Mononuclear cell (primary cell): ENCODE results near the gene MEGF11. TPM values are rescaled to one million over a fixed set of nuclear protein-coding genes. Genes with fewer than 3 reads are reported as not detected.
"Not testable (repeated sequence)": the region's sequence is repeated elsewhere in the genome, so short reads cannot be mapped to it uniquely, and the experiment has no call there.

Experiments used
- H3K27me3 ChIP-seq: 2 replicates; pipeline ENCODE4 v1.6.0; 2011; ENCODE audit warnings: low read length, control low read depth; ENCODE audit not compliant: insufficient read depth
- H3K4me1 ChIP-seq: 2 replicates; pipeline ENCODE4 v1.5.1; 2011; ENCODE audit warnings: mild to moderate bottlenecking, low read length, control low read depth; ENCODE audit not compliant: insufficient read depth
- H3K4me3 ChIP-seq: 2 replicates; pipeline ENCODE4 v1.5.1; 2011; ENCODE audit warnings: mild to moderate bottlenecking, low read length, moderate library complexity
- H3K9me3 ChIP-seq: 2 replicates; pipeline ENCODE4 v1.5.1; 2011; ENCODE audit warnings: low read depth, mild to moderate bottlenecking, control low read depth, low read length
- total RNA-seq: library from RNA; depleted of rRNA; stranded (reverse); fragments of >200 nt; gene quantifications from one replicate; pipeline ENCODE4 v1.2.3, GENCODE V29; 2012

The MEGF11 gene
- total RNA-seq, 1 donor, result not detected

DNA sequence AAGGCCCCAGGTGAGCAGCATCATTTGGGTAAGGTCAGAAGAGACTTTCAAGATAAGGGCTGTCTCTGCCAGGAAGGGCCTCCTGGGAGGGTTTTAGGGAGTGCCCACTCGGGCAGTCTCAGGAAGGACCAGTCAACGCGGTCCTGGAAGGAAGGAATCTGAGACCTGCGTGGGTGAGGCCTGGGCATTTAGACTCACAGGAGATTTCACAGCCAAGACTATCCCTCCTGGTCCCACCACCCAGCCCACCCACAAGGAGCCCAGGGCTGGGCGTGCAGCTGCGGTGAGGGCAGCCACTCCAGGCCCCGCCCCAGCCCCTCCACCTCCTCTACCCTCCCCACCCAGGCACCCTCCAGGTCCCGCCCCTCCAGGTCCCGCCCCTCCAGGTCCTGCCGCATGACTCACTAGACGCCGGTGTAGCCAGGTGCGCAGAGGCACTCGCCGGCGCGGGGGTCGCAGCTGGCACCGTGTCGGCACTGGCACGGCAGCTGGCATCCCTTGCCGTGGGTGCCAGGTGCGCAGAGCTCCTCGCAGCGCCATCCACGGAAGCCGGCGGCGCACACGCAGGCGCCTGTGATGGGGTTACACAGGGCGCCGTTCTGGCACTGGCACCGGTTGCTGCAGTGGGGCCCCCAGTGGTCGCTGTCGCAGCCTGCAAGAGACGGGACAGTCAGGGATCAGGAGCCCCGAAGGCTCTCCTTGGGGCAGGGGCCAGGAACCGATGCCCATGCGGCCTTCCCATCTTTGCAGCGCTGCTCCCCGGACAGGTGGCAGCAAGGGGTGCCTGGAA, 271.5 kb downstream of the MEGF11 start:
- no peaks in the 10 kb centered on the region for H3K4me1 ChIP-seq
- H3K27me3 ChIP-seq, result peaks cover 24% of the 10 kb centered on the region
- no peak overlapping the region for H3K4me3 ChIP-seq
- H3K9me3 ChIP-seq, result no peaks in the 10 kb centered on the region

DNA sequence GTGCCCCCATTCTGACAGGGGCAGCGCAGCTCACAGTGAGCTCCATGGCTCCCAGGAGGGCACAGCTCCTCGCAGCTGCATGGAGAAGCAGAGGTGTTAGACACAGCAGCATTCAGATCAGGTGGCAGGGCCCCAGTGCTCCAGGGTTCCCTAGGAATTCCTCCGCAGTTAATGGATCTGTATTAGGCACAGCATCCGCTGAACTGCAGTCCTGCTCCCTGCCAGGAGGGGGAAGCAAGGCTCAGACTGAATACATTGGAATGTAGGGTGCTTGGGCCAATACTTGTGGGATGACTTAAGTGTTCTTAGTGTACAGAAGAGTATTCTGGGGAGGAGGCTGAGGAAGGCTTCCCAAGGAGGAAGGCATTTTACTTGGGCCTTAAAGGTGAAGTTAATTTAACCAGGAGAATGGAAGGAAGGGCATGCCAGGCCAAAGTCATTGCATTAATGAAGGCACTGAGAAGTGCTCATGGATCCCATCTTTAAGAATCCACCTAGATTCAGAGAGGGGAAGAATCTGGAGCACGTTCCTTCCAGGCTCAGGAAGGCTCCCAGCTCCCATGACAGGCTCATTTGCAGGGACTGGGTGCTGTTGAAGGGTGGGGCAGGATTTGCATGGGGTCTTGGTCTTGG, 272.6 kb downstream of the MEGF11 start:
- H3K4me3 ChIP-seq, result no peak overlapping the region
- no peaks in the 10 kb centered on the region for H3K4me1 ChIP-seq
- H3K27me3 ChIP-seq, result peaks cover 24% of the 10 kb centered on the region
- H3K9me3 ChIP-seq, result no peaks in the 10 kb centered on the region

DNA sequence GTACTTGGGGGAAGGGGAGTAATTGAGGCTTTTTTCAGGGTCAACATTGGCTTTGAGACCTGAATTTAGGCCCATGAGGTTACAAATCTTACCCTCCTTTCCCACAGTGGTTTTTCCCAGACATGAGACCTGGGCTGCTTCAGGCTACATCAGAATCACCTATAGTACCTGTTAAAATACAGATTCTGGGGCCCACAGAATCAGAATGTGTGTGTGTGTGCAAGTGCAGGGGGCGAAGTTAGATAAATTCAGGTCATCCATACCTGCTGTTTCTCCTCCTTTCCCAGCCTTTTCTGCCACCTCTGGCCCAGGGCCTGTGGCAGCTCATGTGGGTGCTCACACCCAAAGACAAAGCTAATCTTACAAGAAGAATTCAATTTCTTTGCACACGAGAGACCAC, 273.7 kb downstream of the MEGF11 start:
- Histone ChIP-seq H3K9me3 (no peaks in the 10 kb centered on the region), H3K27me3 (peaks cover 22% of the 10 kb centered on the region)

DNA sequence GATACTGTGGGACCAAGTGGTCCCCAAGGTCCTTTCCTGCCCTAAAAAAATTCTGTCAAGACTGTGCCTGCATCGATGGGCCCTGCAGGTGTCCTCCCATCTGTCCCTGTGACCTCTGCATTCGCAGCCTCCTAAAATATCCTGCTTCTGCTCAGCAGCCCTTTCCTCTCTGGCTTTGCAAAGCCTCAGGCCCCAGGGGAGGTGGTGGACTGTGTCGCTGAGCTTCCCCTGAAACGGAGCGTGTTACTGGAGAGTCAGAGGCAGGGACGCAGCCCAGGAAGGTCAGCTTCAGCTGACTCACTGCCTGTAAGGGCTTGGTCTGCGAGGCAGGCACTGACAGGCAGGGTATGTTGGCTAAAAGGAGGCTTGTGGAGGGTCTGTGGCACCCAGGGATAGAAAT, 274.2 kb downstream of the MEGF11 start:
- Histone ChIP-seq H3K4me3 (no peak overlapping the region), H3K27me3 (peaks cover 22% of the 10 kb centered on the region), H3K4me1 (no peaks in the 10 kb centered on the region), H3K9me3 (no peaks in the 10 kb centered on the region)

More for the DNA sequence above, 273.7 kb downstream of the MEGF11 start:
- H3K4me3 ChIP-seq, result no peak overlapping the region
- H3K4me1 ChIP-seq, result no peaks in the 10 kb centered on the region

DNA sequence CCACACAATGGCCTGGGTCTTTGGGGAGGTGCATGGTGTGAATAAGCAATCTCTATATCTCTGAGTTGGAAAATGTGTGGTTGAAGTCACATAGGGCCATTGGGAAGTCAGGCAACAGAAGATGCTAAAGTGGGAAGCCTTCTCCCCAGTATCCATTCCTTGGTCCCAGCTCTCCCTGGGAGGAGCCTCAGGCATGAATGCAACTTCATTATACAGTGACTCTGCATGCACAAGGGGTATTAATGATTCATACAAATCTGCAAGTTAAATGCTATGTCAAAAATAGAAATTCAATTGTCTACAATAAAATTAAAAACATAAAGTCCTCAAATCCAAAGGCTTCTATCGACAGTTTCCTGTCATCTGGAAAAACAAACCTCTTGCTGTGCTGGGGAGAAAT, 275.4 kb downstream of the MEGF11 start:
- no peaks in the 10 kb centered on the region for H3K4me1 ChIP-seq
- H3K9me3 ChIP-seq, result no peaks in the 10 kb centered on the region
- H3K4me3 ChIP-seq, result no peak overlapping the region
- H3K27me3 ChIP-seq, result peaks cover 13% of the 10 kb centered on the region

DNA sequence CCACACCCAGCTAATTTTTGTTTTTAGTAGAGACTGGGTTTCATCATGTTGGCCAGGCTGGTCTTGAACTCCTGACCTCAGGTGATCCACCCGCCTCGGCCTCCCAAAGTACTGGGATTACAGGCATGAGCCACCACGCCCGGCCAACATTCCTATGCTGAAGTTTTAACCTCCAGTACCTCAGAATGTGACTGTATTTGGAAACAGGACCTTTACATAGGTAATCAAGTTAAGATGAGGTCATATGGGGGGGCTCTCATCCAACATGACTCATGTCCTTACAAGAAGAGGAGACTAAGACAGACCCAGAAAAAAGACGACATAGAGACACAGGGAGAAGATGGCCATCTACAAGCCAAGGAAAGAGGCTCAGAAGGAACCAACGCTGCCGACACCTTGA, 277.4 kb downstream of the MEGF11 start:
- H3K4me1 ChIP-seq, H3K4me3 ChIP-seq, H3K27me3 ChIP-seq, H3K9me3 ChIP-seq: not testable (repeated sequence)

DNA sequence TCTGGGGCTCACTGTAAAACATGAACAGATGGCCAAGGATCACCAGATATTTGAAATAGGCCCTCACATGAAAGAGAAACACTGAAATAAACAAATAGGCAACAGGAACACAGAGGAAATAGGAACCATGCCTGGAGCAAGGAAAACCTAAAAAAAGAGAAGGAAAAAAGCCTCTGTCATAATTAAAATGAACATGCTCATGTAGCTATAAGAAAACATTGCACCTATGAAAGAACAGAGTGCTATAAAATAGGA, 281.9 kb downstream of the MEGF11 start:
- Histone ChIP-seq H3K27me3 (peaks cover 11% of the 10 kb centered on the region), H3K4me1 (no peaks in the 10 kb centered on the region), H3K9me3 (no peaks in the 10 kb centered on the region), H3K4me3 (no peak overlapping the region)

DNA sequence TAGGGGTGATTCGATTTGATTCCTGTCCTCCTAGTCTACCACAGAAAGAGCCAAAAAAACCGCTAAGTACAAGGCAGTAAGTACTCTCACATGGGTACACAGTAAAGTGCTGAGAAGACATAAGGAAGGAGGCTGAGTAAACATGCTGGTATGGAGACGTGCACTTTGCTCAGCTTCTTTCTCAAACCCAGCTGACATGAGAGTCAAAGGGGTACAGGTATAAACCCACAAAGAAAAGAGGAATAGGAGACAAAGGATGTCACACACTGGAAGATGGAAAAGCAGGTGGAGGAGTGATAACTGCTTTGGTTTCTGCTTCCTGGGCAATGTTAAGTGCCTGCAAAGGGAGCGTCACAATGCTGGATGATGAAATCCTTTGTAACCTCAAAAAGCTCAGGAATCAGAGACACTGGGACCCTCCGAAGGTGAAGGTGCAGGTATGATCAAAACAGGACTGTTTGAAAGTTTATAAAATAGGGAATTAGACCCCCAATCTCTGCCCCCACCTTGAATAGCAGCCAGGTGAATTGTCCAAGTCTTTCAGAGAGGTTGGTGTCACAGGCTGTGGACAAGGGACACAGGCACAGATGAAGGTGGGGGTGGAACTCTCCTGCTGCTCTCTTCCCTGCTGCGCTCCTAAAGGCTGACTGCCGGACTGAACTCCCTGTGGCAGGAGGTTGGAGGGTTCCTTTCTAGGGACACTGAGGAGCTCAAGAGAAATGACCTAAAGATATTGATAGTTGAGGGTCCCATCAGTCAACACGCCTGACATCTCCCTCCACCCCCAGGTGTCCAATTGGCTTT, 282.4 kb downstream of the MEGF11 start:
- H3K9me3 ChIP-seq, result no peaks in the 10 kb centered on the region
- H3K4me3 ChIP-seq, result no peak overlapping the region
- peaks cover 11% of the 10 kb centered on the region for H3K27me3 ChIP-seq
- H3K4me1 ChIP-seq, result no peaks in the 10 kb centered on the region

DNA sequence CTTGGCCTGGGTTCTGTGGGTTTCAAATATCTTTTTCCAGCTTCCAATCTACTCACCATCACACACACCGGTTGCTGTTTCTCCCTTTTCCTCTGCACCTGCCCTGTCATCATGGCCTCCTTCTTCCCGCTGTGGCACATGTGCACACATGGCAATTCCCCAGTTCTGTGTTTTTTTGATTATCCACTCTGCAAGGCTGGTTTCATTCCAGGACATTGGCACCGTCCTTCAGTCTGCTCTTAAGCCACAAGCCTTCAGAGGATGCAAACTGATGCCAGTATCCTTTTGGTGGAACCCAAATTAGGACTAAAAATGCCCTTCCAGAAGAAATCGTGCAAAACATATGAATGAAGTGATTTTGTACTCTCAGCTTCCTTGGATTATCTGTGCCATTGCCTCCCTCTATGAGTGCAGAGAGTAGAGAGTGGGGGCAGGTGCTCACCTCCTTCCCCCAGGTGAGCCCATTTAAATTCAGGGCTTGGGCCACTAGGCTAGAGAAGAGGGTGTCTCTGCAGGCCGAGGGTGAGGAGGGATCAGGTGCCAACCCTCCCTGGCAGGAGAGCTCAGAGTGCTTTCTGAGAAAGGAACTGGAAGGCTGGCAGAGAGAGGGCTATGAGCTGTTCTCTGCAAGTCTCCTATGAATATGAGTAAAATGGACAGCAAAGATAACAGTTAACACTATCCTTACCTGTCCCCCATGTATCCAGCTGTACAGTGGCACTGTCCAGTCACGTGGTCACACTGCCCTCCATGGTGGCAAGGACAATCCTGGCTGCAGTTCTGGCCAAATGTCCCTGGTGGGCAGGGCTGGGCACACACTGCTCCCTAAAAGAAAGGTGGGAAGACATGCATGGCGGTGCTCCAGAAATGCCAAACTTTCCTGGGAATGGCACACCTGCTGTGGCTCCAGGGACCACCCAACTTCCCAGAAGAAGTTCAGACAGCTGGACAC, 283.4 kb downstream of the MEGF11 start:
- peaks cover 11% of the 10 kb centered on the region for H3K27me3 ChIP-seq
- no peak overlapping the region for H3K4me3 ChIP-seq
- no peaks in the 10 kb centered on the region for H3K9me3 ChIP-seq
- H3K4me1 ChIP-seq, result no peaks in the 10 kb centered on the region

DNA sequence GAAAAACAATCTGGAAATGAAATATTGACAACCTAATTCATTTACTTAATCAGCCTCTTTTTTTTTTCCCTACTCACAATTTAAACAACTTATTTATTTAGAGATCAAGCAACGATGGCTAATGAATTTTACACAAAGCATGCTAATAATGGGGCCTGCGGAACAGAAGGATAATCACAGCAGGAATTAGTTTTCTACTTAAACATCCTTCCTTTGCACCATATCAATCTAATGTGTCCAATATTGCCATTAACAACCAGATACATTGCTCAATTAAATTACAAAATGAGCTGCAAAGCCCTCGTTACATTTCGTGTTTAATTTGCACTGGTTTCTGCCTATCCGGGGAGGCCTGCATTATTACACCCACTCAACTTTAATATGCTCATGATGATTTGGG, 285.0 kb downstream of the MEGF11 start:
- Histone ChIP-seq H3K4me1 (no peaks in the 10 kb centered on the region), H3K4me3 (no peak overlapping the region), H3K9me3 (no peaks in the 10 kb centered on the region), H3K27me3 (peaks cover 11% of the 10 kb centered on the region)

DNA sequence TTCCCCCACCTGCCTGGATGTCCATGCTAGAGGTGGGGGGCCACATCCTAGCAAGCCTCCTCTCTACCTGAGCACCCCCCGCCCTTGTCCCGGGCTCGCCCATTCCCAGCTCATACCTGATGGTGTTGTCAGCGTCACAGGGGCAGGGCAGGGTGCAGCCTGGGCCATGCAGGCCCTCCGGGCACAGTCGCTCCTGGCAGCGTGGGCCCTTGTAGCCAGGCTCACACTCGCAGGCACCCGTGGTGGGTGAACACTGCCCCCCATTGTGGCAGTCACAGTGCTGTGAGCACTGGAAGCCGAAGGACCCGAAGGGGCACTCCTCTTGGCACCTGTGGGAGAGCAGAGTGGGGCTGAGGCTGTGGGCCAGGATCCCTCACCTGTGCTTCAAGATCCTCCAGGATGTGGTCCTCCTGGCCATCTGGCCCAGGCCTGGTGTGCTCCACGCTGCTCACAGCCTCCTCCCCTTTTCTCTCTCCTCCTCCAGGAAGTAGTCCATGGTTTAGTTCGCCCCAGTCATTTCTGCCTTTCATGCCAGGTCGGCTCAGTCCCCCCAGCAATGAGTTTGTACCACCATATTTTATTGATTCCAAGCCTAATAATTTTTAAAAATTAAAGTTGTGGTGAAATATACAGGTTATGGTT, 288.6 kb downstream of the MEGF11 start:
- no peak overlapping the region for H3K4me3 ChIP-seq
- peaks cover 5% of the 10 kb centered on the region for H3K27me3 ChIP-seq
- no peaks in the 10 kb centered on the region for H3K4me1 ChIP-seq
- H3K9me3 ChIP-seq, result no peaks in the 10 kb centered on the region

DNA sequence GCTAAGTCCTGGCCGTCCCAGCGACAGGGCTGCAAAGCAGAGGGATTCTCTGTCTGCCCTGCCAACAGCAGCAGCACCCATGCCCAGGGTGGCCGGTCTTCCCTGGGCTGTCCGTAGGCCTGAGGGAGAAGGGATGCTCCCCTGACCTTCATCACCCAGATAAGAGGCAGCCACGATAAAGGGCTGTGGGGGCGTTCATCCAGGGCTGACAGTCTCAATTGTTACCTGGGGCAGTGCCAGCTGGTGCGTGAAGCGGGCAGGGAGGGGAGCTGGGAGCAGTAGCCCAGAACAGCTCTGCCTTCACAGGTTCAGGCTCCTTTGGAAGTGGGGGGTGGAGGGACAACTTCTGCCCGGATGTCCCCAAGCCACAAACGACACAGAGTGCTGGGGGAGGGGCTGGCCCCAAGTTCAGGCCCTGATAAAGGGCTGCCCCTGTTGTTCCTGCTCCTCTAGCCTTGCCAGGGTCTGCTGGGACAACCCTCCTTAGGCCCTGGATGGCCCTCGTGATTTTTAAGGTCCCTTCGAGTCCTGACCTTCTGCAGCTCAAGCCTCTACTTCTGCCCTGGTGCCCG, 289.6 kb downstream of the MEGF11 start:
- Histone ChIP-seq H3K4me1 (no peaks in the 10 kb centered on the region), H3K27me3 (no peaks in the 10 kb centered on the region), H3K9me3 (no peaks in the 10 kb centered on the region), H3K4me3 (no peak overlapping the region)

DNA sequence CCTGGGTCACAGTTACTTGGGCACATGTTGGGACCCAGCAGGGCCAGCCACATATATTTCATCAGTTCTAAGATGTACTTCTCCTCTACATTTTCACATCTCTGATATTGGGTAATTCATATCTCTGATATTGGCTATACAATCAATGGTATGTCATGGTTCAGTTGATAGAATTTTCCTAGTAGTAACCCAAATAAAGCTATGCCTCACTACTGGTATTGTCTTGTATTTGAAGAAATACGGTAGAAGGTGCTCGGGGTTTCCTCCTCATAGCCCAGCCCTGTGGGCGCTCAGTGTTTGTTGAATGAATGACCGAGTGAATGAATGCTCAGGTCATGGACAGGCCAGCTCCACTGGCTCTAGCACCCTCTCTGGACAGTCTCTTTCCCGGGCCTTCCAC, 290.2 kb downstream of the MEGF11 start:
- Histone ChIP-seq H3K9me3 (no peaks in the 10 kb centered on the region), H3K4me3 (no peak overlapping the region), H3K4me1 (no peaks in the 10 kb centered on the region), H3K27me3 (no peaks in the 10 kb centered on the region)

DNA sequence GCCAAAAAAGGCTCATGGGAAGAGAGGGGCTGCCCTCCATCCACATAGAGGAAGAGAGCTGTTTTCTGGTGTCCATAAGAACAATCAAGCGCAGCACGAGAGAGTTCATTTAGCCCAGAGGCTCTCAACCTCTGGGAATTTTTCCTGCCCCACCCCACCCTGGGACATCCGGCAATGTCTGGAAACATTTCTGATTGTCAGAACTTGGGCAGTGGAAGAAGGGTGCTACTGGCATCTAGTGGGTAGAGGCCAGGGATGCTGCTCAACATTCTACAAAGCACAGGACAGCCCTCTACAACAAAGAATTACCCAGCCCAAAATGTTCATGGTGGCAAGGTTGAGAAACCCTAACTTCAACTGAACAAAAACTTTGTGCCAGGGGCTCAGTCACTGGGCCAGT, 291.4 kb downstream of the MEGF11 start:
- no peaks in the 10 kb centered on the region for H3K27me3 ChIP-seq
- no peak overlapping the region for H3K4me3 ChIP-seq
- no peaks in the 10 kb centered on the region for H3K9me3 ChIP-seq
- H3K4me1 ChIP-seq, result no peaks in the 10 kb centered on the region
